Measurements from ENCODE around the gene CRACDL. TPM values are rescaled to one million over a fixed set of nuclear protein-coding genes. Genes with fewer than 3 reads are reported as not detected.

Gene CRACDL
- polyA plus RNA-seq, 1 donor (not counting 4 experiments of a cell fraction or from before 2014, with no cell fraction given): 1.6 TPM

GRCh38 chr2:98917031-98917471 is 19.0 kb downstream of the CRACDL start:
- no peaks in the 10 kb centered on the region for H3K36me3 ChIP-seq (ENCODE audit: control insufficient read depth in 2 of 2, extremely low read depth in 1 of 2, insufficient read depth in 2 of 2, low read length in 2 of 2)
- DNase-seq (ENCODE audit: low read depth, low spot score) (peak; percentile 63), FAIRE-seq (peak; percentile 56)
- no peaks in the 10 kb centered on the region for H3K9me3 ChIP-seq (ENCODE audit: control insufficient read depth, low read depth, low read length)
- H3K9me1 ChIP-seq (ENCODE audit: control insufficient read depth, extremely low read depth, insufficient read depth, low read length): no peaks in the 10 kb centered on the region
- H3K4me3 ChIP-seq (ENCODE audit: control insufficient read depth in 2 of 3, extremely low read depth in 1 of 3, insufficient read depth in 2 of 3, low read depth in 1 of 3, low read length in 3 of 3): no peak overlapping the region
- peak overlapping the region; percentile 2 for H3K9ac ChIP-seq (ENCODE audit: control insufficient read depth, extremely low read depth, insufficient read depth, low read length)
- no peaks in the 10 kb centered on the region for H3K79me2 ChIP-seq (ENCODE audit: control insufficient read depth, insufficient read depth, low read length)
- peak overlapping the region; percentile 47 for H3K27ac ChIP-seq (ENCODE audit: control insufficient read depth, insufficient read depth, low read length)
- peak overlapping the region; percentile 30 for H3K4me2 ChIP-seq (ENCODE audit: control insufficient read depth, extremely low read depth, insufficient read depth, low read depth, low read length)
- no peaks in the 10 kb centered on the region for H3K27me3 ChIP-seq (ENCODE audit: control insufficient read depth, extremely low read depth, insufficient read depth, low read length)
- H3K4me1 ChIP-seq (ENCODE audit: control insufficient read depth, extremely low read depth, insufficient read depth, low read length): peaks cover 58% of the 10 kb centered on the region
- peaks cover 2% of the 10 kb centered on the region for H4K20me1 ChIP-seq (ENCODE audit: control insufficient read depth, extremely low read depth, insufficient read depth, low read length)
- TF ChIP-seq, protein P1, sequence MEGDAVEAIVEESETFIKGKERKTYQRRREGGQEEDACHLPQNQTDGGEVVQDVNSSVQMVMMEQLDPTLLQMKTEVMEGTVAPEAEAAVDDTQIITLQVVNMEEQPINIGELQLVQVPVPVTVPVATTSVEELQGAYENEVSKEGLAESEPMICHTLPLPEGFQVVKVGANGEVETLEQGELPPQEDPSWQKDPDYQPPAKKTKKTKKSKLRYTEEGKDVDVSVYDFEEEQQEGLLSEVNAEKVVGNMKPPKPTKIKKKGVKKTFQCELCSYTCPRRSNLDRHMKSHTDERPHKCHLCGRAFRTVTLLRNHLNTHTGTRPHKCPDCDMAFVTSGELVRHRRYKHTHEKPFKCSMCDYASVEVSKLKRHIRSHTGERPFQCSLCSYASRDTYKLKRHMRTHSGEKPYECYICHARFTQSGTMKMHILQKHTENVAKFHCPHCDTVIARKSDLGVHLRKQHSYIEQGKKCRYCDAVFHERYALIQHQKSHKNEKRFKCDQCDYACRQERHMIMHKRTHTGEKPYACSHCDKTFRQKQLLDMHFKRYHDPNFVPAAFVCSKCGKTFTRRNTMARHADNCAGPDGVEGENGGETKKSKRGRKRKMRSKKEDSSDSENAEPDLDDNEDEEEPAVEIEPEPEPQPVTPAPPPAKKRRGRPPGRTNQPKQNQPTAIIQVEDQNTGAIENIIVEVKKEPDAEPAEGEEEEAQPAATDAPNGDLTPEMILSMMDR (optimal IDR thresholded peaks at IDR 0.05 in 1 of 3, IDR thresholded peaks at IDR 0.05 in 1 of 3, conservative IDR thresholded peaks at IDR 0.05 in 1 of 3; ENCODE audit: extremely low read depth in 1 of 3, insufficient read depth in 2 of 3, low read length in 3 of 3): no peak
- no peak for TF ChIP-seq EZH2 (IDR thresholded peaks at IDR 0.05; ENCODE audit: low read length)
- no peak overlapping the region for H2AFZ ChIP-seq (ENCODE audit: control insufficient read depth, low read length)
- dilution Hi-C loops (cut with MboI; ENCODE audit: extremely low pct_ligation_motif_present, low sequenced_read_pairs): no loop called here

DNA sequence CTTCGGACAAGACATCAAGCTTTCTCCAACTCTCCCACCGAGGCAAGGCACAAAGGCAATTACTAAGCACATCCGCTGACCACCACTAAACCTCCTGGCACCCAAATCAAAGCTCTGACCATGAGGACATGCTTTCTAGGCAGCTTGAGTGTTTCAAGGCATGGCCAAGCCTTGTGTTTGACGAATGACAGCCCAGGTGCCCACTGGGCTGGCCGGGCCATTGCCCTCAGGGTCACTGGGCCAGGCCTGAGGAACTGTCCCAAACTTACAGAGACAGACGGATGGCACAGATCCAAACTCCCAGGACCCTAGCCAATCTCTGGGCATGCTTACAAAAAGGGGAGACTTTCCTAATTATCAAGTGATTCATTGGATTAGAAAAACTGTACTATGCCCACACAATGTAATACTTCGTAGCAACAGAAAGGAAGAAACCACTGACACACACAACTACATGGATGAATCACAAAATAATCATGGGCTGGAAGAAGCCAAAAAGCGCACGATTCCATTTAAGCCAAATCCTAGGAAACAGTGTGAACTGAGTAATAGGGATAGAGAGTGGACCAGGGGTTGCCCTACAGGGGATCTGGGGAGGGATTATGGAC is 20.2 kb downstream of the CRACDL start:
- no peak for TF ChIP-seq EZH2 (IDR thresholded peaks at IDR 0.05; ENCODE audit: low read length)
- TF ChIP-seq, protein P1 (optimal IDR thresholded peaks at IDR 0.05 in 1 of 3, IDR thresholded peaks at IDR 0.05 in 1 of 3, conservative IDR thresholded peaks at IDR 0.05 in 1 of 3; ENCODE audit: extremely low read depth in 1 of 3, insufficient read depth in 2 of 3, low read length in 3 of 3): no peak
- Histone ChIP-seq H3K79me2 (ENCODE audit: control insufficient read depth, insufficient read depth, low read length) (no peaks in the 10 kb centered on the region), H3K9me3 (ENCODE audit: control insufficient read depth, low read depth, low read length) (no peaks in the 10 kb centered on the region), H3K27ac (ENCODE audit: control insufficient read depth, insufficient read depth, low read length) (peak overlapping the region; percentile 46), H3K4me3 (ENCODE audit: control insufficient read depth in 2 of 3, extremely low read depth in 1 of 3, insufficient read depth in 2 of 3, low read depth in 1 of 3, low read length in 3 of 3) (no peak overlapping the region), H3K4me1 (ENCODE audit: control insufficient read depth, extremely low read depth, insufficient read depth, low read length) (peaks cover 60% of the 10 kb centered on the region), H3K9me1 (ENCODE audit: control insufficient read depth, extremely low read depth, insufficient read depth, low read length) (no peaks in the 10 kb centered on the region), H3K27me3 (ENCODE audit: control insufficient read depth, extremely low read depth, insufficient read depth, low read length) (no peaks in the 10 kb centered on the region), H3K36me3 (ENCODE audit: control insufficient read depth in 2 of 2, extremely low read depth in 1 of 2, insufficient read depth in 2 of 2, low read length in 2 of 2) (no peaks in the 10 kb centered on the region), H3K9ac (ENCODE audit: control insufficient read depth, extremely low read depth, insufficient read depth, low read length) (no peak overlapping the region), H3K4me2 (ENCODE audit: control insufficient read depth, extremely low read depth, insufficient read depth, low read depth, low read length) (peak overlapping the region; percentile 17), H4K20me1 (ENCODE audit: control insufficient read depth, extremely low read depth, insufficient read depth, low read length) (peaks cover 4% of the 10 kb centered on the region), H2AFZ (ENCODE audit: control insufficient read depth, low read length) (no peak overlapping the region)
- FAIRE-seq (peak; percentile 78), DNase-seq (ENCODE audit: low read depth, low spot score) (no peak)
- dilution Hi-C loops (cut with MboI; ENCODE audit: extremely low pct_ligation_motif_present, low sequenced_read_pairs): no loop called here

Measured in keratinocyte (primary cell).